Activated T-cell treated with anti-CD3 and anti-CD28 coated beads for 48 hours (primary cell): ENCODE measurements around the gene CTF1.
A peak's percentile ranks its signal among the peaks of the same experiment; 100 is the strongest.
"Not testable (repeated sequence)": the region's sequence is repeated elsewhere in the genome, so short reads cannot be mapped to it uniquely, and the experiment has no call there.

ENCODE experiments used
- DNase-seq: peaks from one replicate; pipeline ENCODE4 v3.0.0-alpha.2; 2020; ENCODE audit warnings: low read depth

The CTF1 gene

GRCh38 chr16:30931068-30931650, 34.7 kb downstream of the CTF1 start:
- no peak for DNase-seq

- no peak for DNase-seq
Observed at GRCh38 chr16:30934827-30935557, 38.6 kb downstream of the CTF1 start.

DNA sequence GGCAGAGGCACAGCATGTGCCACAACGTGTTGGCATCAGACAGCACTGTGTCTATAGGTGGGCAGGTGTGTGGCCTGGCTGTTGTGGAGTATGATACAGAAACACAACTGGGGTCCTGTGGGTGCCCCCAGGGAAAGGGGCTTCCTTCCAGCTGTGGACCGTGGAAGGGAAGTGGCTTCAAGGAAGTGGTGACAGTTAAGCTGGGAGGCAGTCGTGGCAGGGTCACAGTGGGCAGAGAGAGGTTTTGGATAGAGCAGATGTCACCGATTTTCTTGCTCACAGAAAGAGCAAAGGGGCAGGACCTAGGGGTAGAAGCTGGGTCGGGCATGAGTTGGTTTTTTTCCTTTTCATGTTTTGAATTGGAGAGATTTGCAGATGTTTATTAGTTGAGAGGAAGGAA, 41.3 kb downstream of the CTF1 start:
- DNase-seq, result no peak

- not testable (repeated sequence) for DNase-seq
Observed at GRCh38 chr16:30939571-30939970, 43.2 kb downstream of the CTF1 start.

GRCh38 chr16:30941600-30942425, 45.4 kb downstream of the CTF1 start:
- DNase-seq, result peak; percentile 61

DNA sequence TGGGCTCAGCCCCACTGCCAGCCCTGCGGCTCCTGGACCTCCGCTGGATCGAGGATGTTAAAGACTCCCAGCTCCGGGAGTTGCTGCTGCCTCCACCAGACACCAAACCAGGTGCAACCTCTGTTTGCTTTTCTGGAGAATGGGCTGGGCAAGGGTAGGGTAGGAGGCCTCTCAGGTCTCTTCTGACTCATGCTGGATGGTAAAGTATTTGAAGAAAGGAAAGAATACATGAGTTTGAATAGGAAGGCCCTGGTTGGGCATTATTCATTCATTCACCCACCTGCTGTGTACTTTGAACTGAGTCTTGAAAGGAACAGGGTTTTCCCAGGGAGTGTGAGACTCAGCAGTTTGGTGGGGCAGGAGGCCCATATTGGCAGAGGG, 46.0 kb downstream of the CTF1 start:
- no peak for DNase-seq

GRCh38 chr16:30944352-30944751, 47.9 kb downstream of the CTF1 start:
- DNase-seq, result no peak

DNA sequence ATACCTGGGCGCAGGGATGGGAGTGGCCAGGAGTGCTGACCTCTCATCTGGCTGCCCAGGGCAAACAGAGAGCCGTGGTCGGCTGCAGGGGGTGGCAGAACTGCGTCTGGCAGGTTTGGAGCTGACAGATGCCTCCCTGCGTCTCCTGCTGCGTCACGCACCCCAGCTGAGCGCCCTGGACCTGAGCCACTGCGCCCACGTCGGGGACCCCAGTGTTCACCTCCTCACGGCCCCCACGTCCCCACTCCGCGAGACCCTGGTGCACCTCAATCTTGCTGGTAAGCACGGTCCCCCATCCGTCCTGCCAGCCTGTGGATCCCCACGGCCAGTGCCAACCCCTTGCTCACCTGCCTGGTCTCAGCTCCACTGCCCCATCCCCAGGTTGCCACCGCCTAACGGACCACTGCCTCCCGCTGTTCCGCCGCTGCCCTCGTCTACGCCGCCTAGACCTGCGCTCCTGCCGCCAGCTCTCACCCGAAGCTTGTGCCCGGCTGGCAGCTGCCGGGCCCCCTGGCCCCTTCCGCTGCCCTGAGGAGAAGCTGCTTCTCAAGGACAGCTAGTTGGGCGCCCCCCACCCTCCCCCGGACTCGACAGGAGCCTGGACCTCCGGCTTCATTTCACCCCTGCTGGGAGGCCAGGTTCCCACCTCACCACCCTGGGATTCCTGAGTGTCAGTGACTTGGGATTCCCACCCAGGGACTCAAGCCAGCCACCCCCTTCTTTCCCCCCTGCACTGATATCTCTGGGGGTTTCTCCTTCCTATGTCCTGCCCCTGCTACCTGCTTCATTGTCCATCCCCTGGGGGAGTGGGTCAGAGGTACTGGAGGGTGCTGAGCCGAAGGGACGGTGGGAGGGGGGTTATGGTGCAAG, 50.5 kb downstream of the CTF1 start:
- no peak for DNase-seq

- no peak for DNase-seq
Observed at GRCh38 chr16:30947541-30947858, 51.1 kb downstream of the CTF1 start.

GRCh38 chr16:30947859-30948666, 51.6 kb downstream of the CTF1 start:
- no peak for DNase-seq

GRCh38 chr16:30948667-30949649, 52.5 kb downstream of the CTF1 start, which contains the start of gene ORAI3:
ORAI3 (plus strand) TSS chr16:30949068; CDS start chr16:30949290, 222 bp downstream.
- no peak for DNase-seq

GRCh38 chr16:30949650-30950515, 53.5 kb downstream of the CTF1 start:
- peak; percentile 43 for DNase-seq

DNA sequence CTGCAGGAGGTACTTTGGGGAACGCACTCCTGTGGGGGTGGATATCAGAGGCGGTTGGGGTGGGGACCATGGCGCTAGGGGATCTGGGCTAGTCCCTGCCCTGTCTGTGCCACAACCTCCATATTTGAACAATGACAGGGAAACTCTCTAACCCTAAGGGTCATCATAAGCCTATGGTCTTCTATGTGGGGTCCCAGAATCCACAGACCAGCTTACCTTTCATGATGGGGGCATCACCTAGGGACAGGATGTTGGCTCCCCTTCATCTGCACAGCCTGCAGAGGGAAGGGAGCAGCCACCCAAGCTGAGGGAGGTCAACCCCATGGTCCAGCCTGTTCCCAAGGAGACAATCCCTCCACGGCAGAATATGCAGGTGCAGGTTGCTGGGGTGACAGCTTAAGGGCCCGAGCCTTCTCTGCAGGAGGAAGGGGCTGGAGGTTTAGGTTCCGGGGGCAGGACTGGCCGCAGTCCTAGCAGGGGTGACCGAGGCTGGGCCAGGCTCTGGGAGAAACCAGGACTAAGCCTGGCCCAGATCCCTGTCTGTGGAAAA, 54.2 kb downstream of the CTF1 start:
- DNase-seq, result no peak

DNA sequence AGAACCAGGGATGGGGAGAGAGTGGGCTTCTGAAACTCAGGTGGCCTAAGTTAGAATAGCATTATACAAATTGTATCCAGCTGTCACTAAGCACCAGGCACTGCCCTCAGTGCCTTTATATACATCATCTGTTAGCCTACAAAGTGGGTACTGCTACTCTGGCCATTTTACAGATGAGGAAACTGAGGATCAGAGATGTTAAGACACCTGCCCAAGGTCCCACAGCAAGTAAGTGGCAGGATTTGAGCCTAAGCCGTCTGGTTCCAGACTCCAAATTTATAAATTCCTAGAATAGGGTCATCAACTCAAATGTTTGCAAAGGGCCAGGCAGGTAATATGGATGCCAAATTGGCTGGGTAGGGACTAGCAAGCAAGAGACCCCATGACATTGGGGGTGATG, 54.8 kb downstream of the CTF1 start:
- DNase-seq, result no peak

- DNase-seq, result no peak
Observed at GRCh38 chr16:30951750-30952149, 55.3 kb downstream of the CTF1 start.

DNA sequence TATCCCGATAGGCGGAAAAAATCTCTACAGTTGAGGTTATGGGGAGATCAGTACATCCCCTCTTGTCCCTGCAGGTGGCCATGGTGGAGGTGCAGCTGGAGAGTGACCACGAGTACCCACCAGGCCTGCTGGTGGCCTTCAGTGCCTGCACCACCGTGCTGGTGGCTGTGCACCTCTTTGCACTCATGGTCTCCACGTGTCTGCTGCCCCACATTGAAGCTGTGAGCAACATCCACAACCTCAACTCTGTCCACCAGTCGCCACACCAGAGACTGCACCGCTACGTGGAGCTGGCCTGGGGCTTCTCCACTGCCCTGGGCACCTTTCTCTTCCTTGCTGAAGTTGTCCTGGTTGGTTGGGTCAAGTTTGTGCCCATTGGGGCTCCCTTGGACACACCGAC, 56.7 kb downstream of the CTF1 start:
- no peak for DNase-seq
